Measurements from ENCODE around the gene CLEC7A.
A peak's percentile ranks its signal among the peaks of the same experiment; 100 is the strongest.

The CLEC7A gene

GRCh38 chr12:10101648-10102220 lies 28.3 kb downstream of the CLEC7A start:
- Histone ChIP-seq H3K27ac (replicated peaks) (peak overlapping the region; percentile 55), H3K27me3 (ENCODE audit: insufficient read depth, poor library complexity, severe bottlenecking) (no peaks in the 10 kb centered on the region), H3K4me3 (replicated peaks; ENCODE audit: insufficient read depth, low read length) (no peak overlapping the region)
- TF ChIP-seq POLR2AphosphoS5 (IDR thresholded peaks at IDR 0.05; ENCODE audit: low read depth): no peak
- TF ChIP-seq CTCF (IDR thresholded peaks at IDR 0.05; ENCODE audit: insufficient read depth, low read length): no peak
- TF ChIP-seq SPI1 (IDR thresholded peaks at IDR 0.05; ENCODE audit: borderline replicate concordance, low read depth): no peak
- TF ChIP-seq REST (IDR thresholded peaks at IDR 0.05; ENCODE audit: insufficient replicate concordance, low read depth): no peak
- no peak for TF ChIP-seq GABPA (IDR thresholded peaks at IDR 0.05; ENCODE audit: low read depth)
- peak in 1 of 2 experiments; percentile 18 for DNase-seq (ENCODE audit: low read depth in 1 of 2, low spot score in 1 of 2)

DNA sequence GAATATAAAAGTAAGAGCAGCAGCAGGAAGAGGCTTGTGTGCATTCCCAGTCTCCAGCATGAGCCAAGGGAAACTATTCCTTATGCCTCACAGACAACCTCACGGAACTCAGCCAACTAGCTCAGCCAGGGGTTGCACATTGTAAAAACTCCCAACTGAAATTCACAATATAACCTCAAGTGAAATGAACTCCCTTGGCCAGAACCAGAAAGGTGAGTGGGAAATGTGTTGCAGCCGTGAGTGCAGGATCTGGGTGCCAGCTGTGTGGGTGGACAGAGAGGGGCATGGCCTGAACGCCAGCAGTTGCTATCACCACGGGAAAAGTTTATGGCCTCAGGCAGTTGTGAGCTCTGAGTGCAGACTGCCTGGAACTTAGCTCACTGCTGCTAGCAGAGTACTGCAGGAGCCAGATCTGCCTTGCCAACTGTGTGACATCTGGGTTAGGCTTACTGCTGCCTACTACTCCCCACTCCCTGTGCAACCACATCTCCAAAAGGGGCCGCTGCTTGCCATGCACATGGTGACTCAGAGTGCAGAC lies 28.9 kb downstream of the CLEC7A start:
- Histone ChIP-seq H3K4me3 (replicated peaks; ENCODE audit: insufficient read depth, low read length) (no peak overlapping the region), H3K27ac (replicated peaks) (no peak overlapping the region), H3K27me3 (ENCODE audit: insufficient read depth, poor library complexity, severe bottlenecking) (no peaks in the 10 kb centered on the region)
- TF ChIP-seq GABPA (IDR thresholded peaks at IDR 0.05; ENCODE audit: low read depth): no peak
- no peak for TF ChIP-seq SPI1 (IDR thresholded peaks at IDR 0.05; ENCODE audit: borderline replicate concordance, low read depth)
- TF ChIP-seq POLR2AphosphoS5 (IDR thresholded peaks at IDR 0.05; ENCODE audit: low read depth): no peak
- no peak for TF ChIP-seq REST (IDR thresholded peaks at IDR 0.05; ENCODE audit: insufficient replicate concordance, low read depth)
- TF ChIP-seq CTCF (IDR thresholded peaks at IDR 0.05; ENCODE audit: insufficient read depth, low read length): no peak
- DNase-seq (ENCODE audit: low read depth in 1 of 2, low spot score in 1 of 2): peak in 1 of 2 experiments; percentile 4

GRCh38 chr12:10098791-10099190 lies 31.2 kb downstream of the CLEC7A start, which contains the start of gene CLEC1A:
Gene CLEC1A (minus strand): TSS chr12:10098985. CDS start chr12:10098922, 63 bp downstream.
- TF ChIP-seq POLR2AphosphoS5 (IDR thresholded peaks at IDR 0.05; ENCODE audit: low read depth) (no peak), CTCF (IDR thresholded peaks at IDR 0.05; ENCODE audit: insufficient read depth, low read length) (no peak), SPI1 (IDR thresholded peaks at IDR 0.05; ENCODE audit: borderline replicate concordance, low read depth) (no peak), GABPA (IDR thresholded peaks at IDR 0.05; ENCODE audit: low read depth) (no peak), REST (IDR thresholded peaks at IDR 0.05; ENCODE audit: insufficient replicate concordance, low read depth) (no peak)
- no peak for DNase-seq (ENCODE audit: low read depth in 1 of 2, low spot score in 1 of 2)
- no peaks in the 10 kb centered on the region for H3K27me3 ChIP-seq (ENCODE audit: insufficient read depth, poor library complexity, severe bottlenecking)

More at GRCh38 chr12:10098791-10099190, 31.2 kb downstream of the CLEC7A start, which contains the start of gene CLEC1A:
- Histone ChIP-seq H3K27ac (replicated peaks) (no peak within 1 kb of the TSS), H3K4me3 (replicated peaks; ENCODE audit: insufficient read depth, low read length) (no peak within 1 kb of the TSS)
